Suprapubic skin (tissue), 4 donors: ENCODE results near the gene NKX1-2.

Experiments
- POLR2A ChIP-seq, 2 donors: fragments of 450-650 bp; IDR thresholded peaks; one replicate each; pipeline ENCODE4 v1.6.1; 2017; ENCODE audit warnings: antibody characterized with exemption in 2 of 2, mild to moderate bottlenecking in 2 of 2, moderate library complexity in 2 of 2
- POLR2AphosphoS5 ChIP-seq, 3 donors: sonication (generic); formaldehyde crosslinking; IDR thresholded peaks; one replicate each; pipeline ENCODE4 v1.6.1; 2017; ENCODE audit warnings: antibody characterized with exemption in 3 of 3
- TF ChIP-seq, protein P1 (sequence below), 2 donors: fragments of 200-600 bp in 1 of 2; fragments of 450-650 bp in 1 of 2; sonication (generic) in 1 of 2; IDR thresholded peaks; one replicate each; pipeline ENCODE4 v1.5.1; 2016 to 2019; ENCODE audit warnings: antibody characterized with exemption in 2 of 2, mild to moderate bottlenecking in 1 of 2, moderate library complexity in 1 of 2

DNA sequence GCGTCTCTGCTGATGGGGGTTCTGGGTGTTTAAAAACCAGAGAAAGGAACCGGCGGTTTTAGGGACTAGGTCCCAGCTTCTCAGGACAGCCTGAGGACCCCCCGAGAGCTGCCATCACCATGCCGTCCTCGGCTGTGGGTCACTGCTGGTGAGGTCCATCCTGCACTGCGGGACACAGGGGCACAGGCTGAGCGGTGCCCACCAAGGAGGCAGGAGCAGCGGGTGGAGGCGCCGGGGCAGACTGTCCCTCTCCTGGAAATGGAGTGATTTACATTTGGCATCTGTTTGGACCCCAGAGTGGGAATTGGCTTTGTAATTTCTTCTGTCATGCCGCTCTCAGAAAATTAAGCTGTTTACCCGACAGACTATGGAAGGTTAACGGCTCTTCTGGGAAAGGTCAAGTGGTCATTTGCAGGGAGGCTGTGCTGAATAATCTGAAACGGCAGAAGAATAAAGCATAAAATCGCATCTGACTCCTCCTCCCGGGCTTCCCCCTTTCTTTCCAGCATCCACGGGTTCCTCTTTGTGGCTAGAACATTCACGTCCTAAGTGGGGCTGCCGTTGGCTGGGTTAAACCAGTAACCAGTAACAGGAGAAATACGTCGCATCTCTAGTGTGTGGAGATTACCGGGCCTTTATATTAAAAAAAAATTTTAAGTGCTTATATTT lies 43.5 kb upstream of the NKX1-2 start:
- TF ChIP-seq, protein P1, sequence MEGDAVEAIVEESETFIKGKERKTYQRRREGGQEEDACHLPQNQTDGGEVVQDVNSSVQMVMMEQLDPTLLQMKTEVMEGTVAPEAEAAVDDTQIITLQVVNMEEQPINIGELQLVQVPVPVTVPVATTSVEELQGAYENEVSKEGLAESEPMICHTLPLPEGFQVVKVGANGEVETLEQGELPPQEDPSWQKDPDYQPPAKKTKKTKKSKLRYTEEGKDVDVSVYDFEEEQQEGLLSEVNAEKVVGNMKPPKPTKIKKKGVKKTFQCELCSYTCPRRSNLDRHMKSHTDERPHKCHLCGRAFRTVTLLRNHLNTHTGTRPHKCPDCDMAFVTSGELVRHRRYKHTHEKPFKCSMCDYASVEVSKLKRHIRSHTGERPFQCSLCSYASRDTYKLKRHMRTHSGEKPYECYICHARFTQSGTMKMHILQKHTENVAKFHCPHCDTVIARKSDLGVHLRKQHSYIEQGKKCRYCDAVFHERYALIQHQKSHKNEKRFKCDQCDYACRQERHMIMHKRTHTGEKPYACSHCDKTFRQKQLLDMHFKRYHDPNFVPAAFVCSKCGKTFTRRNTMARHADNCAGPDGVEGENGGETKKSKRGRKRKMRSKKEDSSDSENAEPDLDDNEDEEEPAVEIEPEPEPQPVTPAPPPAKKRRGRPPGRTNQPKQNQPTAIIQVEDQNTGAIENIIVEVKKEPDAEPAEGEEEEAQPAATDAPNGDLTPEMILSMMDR (IDR thresholded peaks at IDR 0.05): no peak
- TF ChIP-seq POLR2A (IDR thresholded peaks at IDR 0.05): no peak
- TF ChIP-seq POLR2AphosphoS5 (IDR thresholded peaks at IDR 0.05): no peak
